ENCODE measurements around the gene SMC6.
A peak's percentile ranks its signal among the peaks of the same experiment; 100 is the strongest.

Gene SMC6

DNA sequence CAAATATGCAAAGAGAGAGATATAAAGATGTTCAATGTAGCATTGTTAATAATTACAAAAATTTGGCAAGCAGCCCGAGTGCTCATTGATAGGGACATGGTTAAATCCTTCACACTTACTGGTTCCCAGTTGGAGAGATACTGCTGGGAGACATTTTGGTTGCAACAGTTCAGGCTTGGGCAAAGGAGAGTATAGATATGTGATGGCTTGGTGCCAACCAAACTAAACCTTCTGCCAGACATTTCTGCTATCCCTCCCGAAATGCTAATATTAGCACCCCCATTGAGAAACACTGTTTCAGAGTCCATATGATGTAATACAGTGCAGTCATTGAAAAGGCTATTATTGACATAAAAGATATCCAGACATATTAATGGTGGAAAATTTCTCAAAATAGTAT, 11.8 kb upstream of the SMC6 start:
- no peak for DNase-seq (ENCODE audit: low spot score)

DNA sequence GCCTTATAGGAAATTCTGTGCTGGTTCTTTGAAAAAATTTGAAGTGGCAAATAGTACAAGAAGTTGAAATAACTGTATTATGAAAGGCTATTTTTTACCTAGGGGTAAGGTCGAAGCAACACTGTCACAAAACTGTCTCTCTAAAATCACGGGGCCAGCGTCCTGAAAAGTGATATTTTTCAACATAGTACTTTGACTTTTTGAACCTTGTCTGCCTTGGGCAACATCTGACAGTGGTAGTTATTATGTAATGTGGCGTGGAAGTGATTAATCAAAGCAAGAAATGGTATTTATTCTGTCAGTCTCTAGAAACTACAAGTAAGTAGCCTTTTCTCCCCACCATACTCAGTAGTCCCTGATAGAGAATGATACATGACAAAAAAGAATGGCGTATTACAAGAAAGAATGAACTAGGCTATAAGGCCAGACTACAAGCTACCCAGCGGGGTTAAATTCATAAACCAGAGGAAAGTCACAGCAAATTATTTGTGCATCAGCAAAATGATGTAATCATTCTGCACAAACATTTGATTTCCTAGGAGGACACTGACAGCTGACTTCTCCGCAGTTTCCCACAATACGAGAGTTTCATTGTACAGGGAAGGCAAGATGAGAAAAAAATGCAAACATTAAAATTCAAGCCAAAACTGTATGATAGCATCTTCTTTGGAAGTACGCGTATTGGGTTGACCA, 10.2 kb upstream of the SMC6 start:
- no peak for DNase-seq (ENCODE audit: low spot score)

DNA sequence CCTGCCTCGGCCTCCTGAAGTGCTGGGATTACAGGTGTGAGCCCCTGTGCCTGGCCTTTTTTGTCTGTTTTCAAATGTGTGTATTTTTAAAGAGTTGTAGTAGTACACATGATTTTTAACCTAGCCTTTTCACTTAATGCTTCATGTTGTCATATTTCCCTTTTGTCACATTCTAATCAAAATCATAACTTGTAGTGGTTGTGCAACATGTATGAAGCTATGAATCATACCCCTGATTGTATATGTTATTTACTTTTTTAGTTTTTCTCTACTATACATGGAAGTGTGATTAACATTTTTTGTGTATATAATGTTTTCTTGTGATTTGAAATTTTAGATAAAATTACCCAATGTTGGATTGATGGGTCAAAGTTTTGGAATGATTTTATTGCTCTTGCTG, 8.8 kb upstream of the SMC6 start:
- DNase-seq (ENCODE audit: low spot score) = no peak

DNA sequence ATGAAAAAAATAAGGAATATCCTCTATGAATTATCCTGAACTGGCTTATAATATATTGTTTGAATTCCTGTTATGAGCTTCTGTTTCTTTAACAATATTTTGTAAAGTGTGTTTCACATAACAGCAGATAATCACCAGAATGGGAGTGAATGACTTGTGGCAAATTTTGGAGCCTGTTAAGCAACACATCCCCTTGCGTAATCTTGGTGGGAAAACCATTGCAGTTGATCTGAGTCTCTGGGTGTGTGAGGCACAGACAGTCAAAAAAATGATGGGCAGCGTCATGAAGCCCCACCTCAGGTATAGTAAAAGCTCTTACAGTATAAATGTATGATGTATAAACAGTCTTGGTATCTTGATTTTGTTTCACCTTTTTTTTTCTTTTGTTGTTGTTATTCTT, 6.2 kb upstream of the SMC6 start:
- DNase-seq (ENCODE audit: low spot score) = no peak

DNA sequence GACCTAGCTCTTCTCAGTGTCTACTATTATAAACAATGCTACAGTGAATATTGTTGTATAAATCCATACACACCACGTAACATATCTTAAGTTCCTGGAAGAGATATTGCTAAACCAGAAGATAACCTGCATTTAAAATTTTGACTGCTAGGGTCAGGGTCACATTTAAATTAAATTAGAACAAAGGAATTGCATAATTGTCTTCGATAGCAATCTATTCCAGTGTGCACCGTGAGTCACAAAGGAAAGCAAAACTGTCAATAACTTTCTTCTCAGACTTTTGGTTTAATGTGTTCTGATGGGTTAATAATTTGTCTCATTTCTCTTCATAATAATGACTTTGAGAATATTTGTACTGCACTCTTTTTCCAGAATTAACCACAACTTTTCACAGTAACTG, 4.5 kb upstream of the SMC6 start:
- DNase-seq (ENCODE audit: low spot score) = no peak

DNA sequence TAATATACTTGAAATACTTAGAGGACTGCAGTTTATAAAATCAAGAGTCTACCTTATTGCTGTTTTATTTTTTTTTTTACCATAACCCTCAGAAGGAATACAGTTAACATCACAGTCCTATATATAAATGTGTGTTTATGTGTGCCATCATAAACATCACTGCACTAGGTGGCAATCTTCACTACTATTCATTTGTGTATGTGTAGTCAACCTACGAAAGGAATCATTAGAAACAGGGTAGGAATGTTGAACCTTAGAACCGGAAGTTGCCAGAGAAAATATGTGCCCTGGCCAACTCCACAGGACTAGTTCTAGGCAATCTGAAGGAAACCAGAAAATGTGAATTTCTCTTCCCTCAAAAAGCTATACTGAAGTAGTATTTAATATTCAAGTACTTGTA, 3.7 kb upstream of the SMC6 start:
- no peak for DNase-seq (ENCODE audit: low spot score)

DNA sequence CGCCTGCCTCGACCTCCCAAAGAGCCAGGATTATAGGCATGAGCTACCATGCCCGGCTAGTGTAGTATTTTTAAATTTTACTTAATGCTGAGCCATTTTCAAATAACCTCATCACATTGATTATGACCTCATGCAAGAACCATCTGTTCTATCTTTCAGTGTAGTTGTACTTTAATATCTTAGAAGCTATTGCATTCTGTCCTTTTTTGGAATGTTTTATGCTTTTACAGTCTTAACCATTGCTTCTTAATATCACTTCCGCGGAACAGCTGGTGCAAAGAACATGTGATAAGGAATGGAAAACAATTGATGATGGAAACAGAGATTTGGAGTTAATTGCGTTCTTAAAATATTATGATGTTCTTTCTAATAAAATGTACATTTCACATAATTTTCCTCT, 3.1 kb upstream of the SMC6 start:
- DNase-seq (ENCODE audit: low spot score) = no peak

DNA sequence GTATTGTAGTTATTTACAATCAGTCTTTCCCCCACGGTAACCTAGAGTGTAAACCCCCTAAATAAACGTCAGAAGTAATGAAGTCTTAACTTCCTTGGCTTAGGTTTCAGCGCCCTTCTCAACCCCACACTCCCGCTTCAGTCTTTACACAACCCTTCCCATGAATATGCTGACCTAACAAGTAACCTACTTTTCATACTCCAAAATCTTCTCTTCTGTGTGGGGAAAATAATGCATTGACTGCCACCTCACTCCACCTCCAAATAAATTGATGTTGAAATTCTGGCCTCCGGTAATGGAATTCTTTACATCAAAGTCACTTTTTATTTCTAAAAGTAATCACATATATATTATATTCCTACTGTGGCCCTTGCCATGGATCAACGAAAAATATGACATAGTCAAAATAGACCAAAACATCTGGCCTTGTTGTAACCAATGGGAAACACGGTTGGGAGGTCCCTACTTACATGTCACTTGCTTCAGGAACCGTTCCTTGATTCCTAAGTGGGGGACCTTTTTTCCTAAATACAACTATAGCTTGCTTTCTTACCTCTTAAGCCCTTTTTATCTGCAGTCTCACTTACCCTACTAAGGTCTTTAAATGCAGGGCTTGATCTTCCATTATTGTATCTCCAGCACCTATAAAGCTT, 1.3 kb upstream of the SMC6 start:
- no peak for DNase-seq (ENCODE audit: low spot score)

DNA sequence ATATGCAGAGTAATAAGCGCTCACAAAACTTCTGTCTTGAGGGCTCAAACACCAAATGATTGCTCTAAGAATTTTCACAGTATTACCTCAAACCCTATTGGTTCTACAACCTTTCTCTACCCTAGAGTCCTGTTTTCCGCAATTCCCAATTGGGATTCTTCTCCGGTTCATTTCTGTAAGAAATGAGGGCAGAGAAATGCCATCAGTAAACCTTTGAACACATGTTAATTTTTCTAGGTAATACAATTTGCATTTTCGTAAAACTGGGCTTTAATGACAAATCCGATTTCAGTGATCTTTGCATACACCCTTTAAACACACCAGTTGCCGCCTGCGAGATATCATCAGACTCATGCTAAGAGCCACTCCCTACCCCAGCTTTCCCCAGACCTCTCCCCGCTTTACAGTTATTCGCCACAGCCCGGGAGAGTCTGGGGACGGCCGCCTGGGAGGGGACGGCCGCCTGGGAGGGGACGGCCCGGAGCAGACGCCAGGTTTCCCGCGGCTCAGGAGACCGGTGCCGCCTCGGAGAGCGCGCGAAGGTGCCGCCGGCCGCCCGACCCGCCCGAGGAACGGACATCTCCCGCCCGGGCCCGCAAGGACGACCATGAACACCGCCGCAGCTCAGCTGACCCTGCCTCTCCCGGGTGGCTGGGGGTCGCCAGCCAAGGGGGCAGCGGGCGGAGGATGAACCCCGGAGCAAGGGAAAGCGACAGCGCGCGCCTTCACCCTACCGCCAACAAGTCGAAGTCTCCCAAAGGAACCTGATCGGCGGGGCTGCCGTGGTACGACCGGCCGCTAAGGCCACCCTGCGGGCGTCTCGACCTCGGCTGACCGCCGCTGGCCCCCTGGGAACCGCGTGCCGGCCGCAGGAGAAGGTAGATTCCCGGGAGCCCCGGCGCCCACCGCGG, 463 bp downstream of the SMC6 start:
- DNase-seq (ENCODE audit: low spot score) = no peak

DNA sequence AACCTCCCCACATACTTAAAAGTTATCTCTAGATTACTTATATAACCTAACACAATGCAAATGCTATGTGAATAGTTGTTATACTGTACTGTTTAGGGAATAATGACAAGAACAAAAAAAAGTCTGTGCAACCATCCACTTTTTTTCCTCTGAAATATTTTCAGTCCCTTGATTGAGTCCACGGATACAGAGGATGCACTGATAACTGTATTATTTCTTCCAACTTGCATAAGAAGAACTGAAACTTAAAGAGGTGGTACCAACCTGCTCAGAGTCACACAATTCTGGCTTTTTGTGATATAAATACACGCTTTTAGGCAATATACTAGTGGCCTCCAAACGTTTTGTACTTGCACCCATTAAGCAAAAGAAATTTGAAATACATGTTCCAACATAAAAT, 1.4 kb downstream of the SMC6 start:
- no peak for DNase-seq (ENCODE audit: low spot score)

DNA sequence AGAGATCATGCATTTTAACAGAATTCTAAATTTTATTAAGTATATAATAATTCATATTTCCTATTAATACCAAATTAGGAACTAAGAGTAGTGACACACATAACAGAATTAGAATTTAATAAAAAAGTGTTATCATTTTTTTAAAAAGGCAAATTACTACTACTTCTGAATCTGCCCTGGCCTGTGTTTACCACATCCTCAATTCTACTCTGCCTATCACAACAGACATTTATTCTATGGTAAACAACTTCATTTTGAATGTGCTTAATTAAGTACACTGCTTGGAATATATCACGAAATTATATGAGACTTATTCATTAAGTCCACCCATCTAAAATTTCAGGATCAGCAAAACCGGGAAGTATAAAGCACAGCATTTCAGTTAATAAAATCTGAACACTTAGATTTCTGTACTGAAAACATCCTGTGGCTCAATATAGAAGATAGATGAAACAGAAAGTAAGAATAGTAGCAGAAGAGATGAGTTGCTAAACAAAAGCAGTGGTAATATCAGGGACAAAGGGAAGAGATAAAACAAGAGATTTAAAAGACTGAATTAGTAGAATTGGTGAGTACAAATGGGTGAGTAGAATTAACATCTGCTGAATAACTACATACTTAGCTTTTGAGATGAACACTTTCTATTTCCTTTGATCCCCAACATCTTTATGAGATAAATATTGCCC, 3.7 kb downstream of the SMC6 start:
- no peak for DNase-seq (ENCODE audit: low spot score)

DNA sequence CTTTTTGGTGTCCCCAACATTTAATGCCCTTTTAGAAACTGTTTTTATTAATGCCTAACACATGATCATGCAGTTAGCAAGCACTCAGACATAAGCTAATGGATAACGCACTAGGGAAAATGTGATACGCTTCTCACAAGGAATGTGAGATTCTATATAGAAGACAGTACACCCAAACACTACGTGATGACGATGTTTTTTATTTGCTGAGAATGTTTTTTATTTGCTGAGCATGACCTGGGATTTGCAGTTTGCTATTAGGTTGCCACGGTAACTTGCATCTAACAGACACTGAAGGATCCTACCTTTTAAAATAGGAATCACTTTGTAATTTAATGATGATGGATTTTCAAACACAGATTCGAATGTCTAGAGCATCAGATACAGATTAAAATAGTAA, 4.9 kb downstream of the SMC6 start:
- no peak for DNase-seq (ENCODE audit: low spot score)

DNA sequence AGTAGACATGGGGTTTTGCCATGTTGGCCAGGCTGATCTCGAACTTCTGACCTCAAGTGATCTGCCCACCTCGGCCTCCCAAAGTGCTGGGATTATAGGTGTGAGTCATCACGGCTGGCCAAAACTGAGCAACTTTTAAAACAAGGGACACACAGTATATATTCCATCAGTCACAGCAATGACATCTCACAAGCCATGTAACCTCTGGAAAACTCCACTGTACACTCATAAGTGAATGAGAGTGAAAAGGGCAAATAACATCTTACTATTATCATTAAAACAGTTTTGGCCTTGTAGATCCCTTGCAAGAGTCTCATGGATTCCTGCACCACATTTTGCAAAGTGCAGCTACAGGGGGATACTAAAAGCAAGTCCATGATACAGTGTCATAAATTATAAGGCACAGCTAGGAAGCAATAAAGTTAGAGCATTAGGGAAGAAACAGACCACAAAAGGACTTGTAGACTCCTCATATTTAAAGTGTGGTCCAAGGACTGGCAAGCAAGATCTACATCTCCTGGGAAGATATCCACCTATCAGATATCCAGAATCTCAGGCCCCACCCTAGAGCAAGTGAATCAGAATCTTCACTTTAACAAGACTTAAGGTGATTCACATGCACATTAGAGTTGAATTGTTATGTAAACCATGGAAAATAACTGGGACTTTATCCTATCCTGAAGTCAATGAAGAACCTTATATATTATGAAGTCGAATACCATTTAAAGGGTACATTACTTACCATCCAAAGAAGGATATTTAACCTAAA, 5.7 kb downstream of the SMC6 start:
- no peak for DNase-seq (ENCODE audit: low spot score)

DNA sequence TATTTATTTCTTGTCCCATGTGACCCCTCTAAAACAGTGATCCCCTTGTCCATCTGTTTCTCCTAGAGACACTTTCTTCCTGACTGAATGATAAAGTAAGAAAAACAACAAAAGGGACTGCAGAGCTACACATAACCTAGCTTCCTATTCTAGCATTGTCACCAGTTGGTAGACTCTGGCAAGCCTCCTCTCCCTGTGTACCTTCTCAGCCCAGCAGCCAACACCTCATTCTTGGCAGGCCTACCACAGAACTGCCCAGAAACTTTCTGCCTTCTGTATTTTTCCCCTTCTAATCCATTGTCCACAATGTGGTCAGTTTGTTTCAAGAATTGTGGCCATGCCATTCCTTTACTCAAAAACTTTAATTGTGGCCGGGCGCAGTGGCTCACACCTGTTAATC, 13.4 kb downstream of the SMC6 start:
- no peak for DNase-seq (ENCODE audit: low spot score)

DNA sequence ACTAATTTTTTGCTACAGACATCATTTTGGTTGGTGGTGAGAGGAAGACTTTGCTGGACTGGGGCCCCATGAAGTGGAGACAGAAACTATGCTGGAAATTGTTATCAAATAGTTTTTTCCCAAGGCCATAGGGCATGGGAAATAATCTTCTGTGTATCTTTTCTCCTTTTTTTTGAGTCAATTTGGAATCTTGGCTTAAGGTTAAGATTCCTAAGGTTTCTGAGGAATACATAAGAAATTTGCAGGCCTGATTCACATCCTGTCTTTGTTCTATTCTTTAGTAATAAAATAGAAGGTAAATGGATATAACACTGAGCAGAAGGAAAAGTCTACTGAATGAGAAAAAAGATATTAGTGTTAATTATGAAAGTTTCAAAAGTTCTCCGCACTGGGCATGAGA, 16.6 kb downstream of the SMC6 start:
- no peak for DNase-seq (ENCODE audit: low spot score)

DNA sequence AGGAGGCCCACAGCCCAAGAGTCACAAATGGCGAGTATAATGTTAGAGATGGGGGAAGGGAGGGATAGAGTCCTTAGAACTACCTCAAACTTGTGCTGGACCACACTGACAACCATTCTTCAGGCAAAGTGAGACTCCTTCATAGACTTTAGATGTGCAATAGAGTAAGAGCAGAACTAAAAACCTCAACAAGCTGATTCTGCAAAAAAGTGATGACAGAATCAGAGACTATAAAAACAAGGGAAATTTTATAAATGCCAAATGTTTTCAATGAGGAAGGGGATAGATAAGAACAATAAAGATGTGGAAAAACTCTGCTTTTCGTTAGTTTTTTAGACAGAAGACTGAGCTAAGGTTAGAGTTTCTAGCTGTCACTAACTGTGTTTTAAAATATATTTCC, 17.7 kb downstream of the SMC6 start:
- no peak for DNase-seq (ENCODE audit: low spot score)

DNA sequence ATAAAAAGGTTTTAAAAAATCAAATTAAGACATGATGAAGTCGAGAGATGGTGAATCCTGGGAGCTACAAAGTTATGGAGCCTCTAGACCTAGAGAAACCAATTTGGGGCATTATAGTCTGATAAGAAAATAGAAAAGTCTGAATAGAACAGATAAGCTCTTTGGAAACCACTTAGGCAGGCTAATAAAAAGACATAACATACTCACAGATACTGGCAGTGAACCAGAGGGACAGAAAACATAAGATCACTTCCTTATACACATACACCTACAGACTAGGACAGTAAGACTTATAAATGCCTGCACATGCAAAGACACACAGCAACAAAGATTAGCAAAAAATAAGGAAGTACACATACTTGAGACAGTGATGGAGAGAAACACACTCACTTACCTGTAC, 20.0 kb downstream of the SMC6 start:
- DNase-seq (ENCODE audit: low spot score) = no peak

DNA sequence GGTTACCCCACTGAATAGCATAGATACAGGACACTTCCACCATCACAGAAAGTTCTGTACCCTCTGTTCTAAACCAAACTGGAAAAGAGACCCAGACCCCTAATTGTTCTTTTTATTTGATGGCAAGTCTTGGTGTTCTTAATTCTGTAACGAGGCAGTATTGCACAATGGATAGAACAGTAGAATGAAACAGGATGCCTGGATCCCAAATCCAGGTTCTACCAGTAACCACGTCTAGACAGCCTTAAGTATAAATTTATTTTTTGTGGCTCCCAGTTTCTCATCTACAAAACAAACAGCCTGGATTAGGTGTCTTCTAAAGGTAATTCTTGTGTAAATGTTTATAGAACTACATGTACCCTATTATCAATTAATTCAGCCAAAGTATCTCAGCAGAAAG, 23.7 kb downstream of the SMC6 start:
- DNase-seq (ENCODE audit: low spot score) = no peak

DNA sequence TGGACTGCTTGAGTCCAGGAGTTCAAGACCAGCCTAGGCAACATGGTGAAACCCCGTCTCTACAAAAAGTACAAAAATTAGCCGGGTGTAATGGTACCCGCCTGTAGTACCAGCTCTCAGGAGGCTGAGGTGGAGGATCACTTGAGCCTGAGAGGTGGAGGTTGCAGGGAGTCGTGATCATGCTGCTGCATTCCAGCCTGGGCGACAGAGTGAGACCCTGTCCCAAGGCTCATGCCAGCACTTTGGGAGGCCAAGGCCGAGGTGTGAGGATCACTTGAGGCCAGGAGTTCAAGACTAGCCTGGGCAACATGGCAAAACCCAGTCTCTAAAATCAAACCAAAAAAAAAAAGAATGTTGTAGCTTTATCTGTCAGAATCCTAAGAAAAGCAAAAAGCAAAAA, 25.4 kb downstream of the SMC6 start:
- DNase-seq (ENCODE audit: low spot score) = no peak

DNA sequence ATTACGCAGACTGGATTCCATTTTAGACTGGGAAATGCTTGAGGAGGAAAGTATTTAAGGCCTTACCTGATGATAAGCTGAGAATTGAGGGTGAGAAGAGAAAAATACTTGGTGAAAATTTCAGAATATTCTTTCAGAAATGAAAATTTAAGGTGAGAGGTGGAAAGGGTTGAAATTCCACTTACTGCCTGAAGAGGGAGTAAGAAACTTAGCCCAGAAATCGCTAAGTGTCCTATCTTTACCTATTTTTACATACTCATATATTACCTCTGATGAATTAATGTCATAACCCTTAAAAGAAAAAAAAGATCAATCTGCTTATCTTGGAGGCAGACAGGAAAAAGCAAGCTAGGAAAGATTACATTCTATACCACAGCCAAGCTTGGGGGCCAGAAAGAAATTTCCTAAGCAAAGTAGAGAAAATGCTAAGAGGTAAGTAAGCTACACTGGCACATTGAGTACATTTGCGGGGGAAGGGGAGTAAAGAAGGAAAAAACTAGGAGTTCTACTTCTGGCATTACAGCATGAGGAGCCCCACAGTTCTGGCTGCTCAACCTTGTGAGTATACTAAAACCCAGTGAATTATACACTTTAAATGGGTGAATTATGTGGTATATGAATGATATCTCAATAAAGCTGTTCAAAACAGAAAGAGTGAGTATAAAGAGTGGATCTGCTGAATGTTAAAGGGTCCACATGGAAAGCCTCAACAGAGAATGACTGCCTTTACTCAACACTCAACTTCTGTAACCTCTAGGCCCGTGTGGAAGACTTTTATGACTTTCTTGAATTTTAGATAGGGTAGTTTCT, 33.8 kb downstream of the SMC6 start:
- DNase-seq (ENCODE audit: low spot score) = peak; percentile 35

DNA sequence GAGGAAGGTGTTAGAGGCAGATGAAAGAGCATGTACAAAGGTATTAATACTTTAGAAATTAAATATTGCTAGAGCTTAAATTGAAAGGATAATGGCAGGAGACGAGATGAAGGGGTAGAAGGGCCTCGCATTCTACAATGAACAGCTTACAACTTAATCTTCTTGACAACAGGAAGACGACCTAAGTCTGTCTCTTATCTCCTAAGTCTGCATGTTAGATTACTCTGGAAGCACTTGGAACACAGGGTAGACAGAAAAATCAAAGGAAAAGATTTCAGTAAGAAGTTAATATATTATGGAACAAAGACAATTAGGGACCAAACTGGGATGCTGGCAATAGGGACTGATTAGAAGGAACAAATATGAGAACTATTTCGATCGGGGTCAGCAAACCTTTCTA, 34.9 kb downstream of the SMC6 start:
- no peak for DNase-seq (ENCODE audit: low spot score)

Measured in COLO829 (cell line).